CD4-positive, alpha-beta T cell (primary cell): ENCODE measurements around the gene C2orf76. TPM values are rescaled to one million over a fixed set of nuclear protein-coding genes. Genes with fewer than 3 reads are reported as not detected.

Source experiments
- ATAC-seq: fragments of 200-7000 bp; cut with Tn5 transposase; one replicate; pipeline ENCODE4 v1.10.0; 2022; ENCODE audit warnings: mild to moderate bottlenecking; ENCODE audit not compliant: poor library complexity
- CTCF ChIA-PET: fragments of 350-600 bp; sonication (Branson Sonifier 250); formaldehyde crosslinking; loops from one replicate; lab custom pipeline; 2021; ENCODE audit warnings: antibody characterized with exemption, inconsistent platforms; lab: Charles Lee
- POLR2A ChIA-PET: fragments of 350-600 bp; sonication (Branson Sonifier 250); formaldehyde crosslinking; loops from one replicate; lab custom pipeline; 2021; ENCODE audit warnings: antibody characterized with exemption, inconsistent platforms; lab: Charles Lee
- DNase-seq, 14 experiments: peaks; one replicate each; pipeline ENCODE4 v3.0.0-alpha.2; 2013 to 2020; ENCODE audit warnings: mixed read lengths in 2 of 14
- H3K27ac ChIP-seq, 2 donors: one replicate each; pipeline versions ENCODE4 v1.5.1 to v1.7.0; 2013; ENCODE audit warnings: low read length in 2 of 2, low read depth in 1 of 2, mild to moderate bottlenecking in 1 of 2
- H3K27me3 ChIP-seq, 2 experiments: 1 replicate in 1 of 2; 2 replicates in 1 of 2; pipeline versions ENCODE4 v1.6.1 to v1.7.0; 2013; ENCODE audit warnings: low read length in 2 of 2, control low read depth in 1 of 2, mild to moderate bottlenecking in 1 of 2, moderate library complexity in 1 of 2; ENCODE audit not compliant: insufficient read depth in 2 of 2, control insufficient read depth in 1 of 2
- H3K36me3 ChIP-seq: one replicate; pipeline ENCODE4 v1.6.1; 2013; ENCODE audit warnings: low read length, control low read depth; ENCODE audit not compliant: insufficient read depth
- H3K4me1 ChIP-seq: one replicate; pipeline ENCODE4 v1.6.1; 2013; ENCODE audit warnings: low read length, control low read depth; ENCODE audit not compliant: insufficient read depth
- H3K4me3 ChIP-seq: one replicate; pipeline ENCODE4 v1.5.1; 2013; ENCODE audit warnings: mild to moderate bottlenecking, low read length, moderate library complexity
- H3K9me3 ChIP-seq, 2 experiments: 1 replicate in 1 of 2; 2 replicates in 1 of 2; pipeline versions ENCODE4 v1.6.1 to v1.7.0; 2013; ENCODE audit warnings: low read length in 2 of 2, mild to moderate bottlenecking in 2 of 2, control low read depth in 1 of 2, moderate library complexity in 1 of 2; ENCODE audit not compliant: control insufficient read depth in 1 of 2, insufficient read depth in 1 of 2
- H3K27ac Mint-ChIP-seq: one replicate; pipeline ENCODE4 v1.8.0; 2020; ENCODE audit warnings: mixed read lengths
- H3K27me3 Mint-ChIP-seq: one replicate; pipeline ENCODE4 v1.8.0; 2021; ENCODE audit warnings: mixed read lengths
- H3K36me3 Mint-ChIP-seq: one replicate; pipeline ENCODE4 v1.8.0; 2021; ENCODE audit warnings: low read depth, mixed read lengths
- H3K4me1 Mint-ChIP-seq: one replicate; pipeline ENCODE4 v1.8.0; 2021; ENCODE audit warnings: low read depth, mixed read lengths
- H3K4me3 Mint-ChIP-seq: one replicate; pipeline ENCODE4 v1.8.0; 2020; ENCODE audit warnings: mild to moderate bottlenecking, mixed read lengths
- H3K9me3 Mint-ChIP-seq: one replicate; pipeline ENCODE4 v1.8.0; 2020; ENCODE audit warnings: mixed read lengths
- CTCF ChIP-seq: fragments of 200-600 bp; IDR thresholded peaks from one replicate; pipeline ENCODE4 v1.8.0; 2022; ENCODE audit warnings: antibody characterized with exemption, mild to moderate bottlenecking
- intact Hi-C, 2 experiments: fragments of 100-400 bp; cut with DNase I in 1 of 2; cut with micrococcal nuclease in 1 of 2; formaldehyde crosslinking; loops; one replicate each; pipeline versions ENCODE4 v1.15.1 to v1.9.0; 2023 to 2025; cut with DNase I, micrococcal nuclease
- total RNA-seq, 174 experiments: library from RNA in 2 of 174; stranded (reverse) in 2 of 174; gene quantifications; one replicate each; pipeline ENCODE4 v1.2.3 and lab custom pipeline; 2021 to 2026

Gene C2orf76
- total RNA-seq, 2 experiments from 2014 or later = 2.8 to 4.5 TPM

- ChIA-PET POLR2A (no interaction called here), CTCF (no interaction called here)
- H3K9me3 Mint-ChIP-seq = no peaks in the 10 kb centered on the region
- Histone ChIP-seq H3K36me3 (no peaks in the 10 kb centered on the region), H3K9me3 (no peaks in the 10 kb centered on the region), H3K4me3 (no peak overlapping the region), H3K27ac (no peak overlapping the region), H3K4me1 (no peaks in the 10 kb centered on the region), H3K27me3 (no peaks in the 10 kb centered on the region)
- H3K4me3 Mint-ChIP-seq = no peak overlapping the region
- no peaks in the 10 kb centered on the region for H3K27me3 Mint-ChIP-seq
- H3K36me3 Mint-ChIP-seq = no peaks in the 10 kb centered on the region
- DNase-seq (no peak), ATAC-seq (no peak)
- no peak for TF ChIP-seq CTCF
- no peaks in the 10 kb centered on the region for H3K4me1 Mint-ChIP-seq
- no peak overlapping the region for H3K27ac Mint-ChIP-seq
- intact Hi-C loops = no loop called here
Measured at GRCh38 chr2:119293900-119294299, 72.7 kb downstream of the C2orf76 start.

GRCh38 chr2:119293254-119293653, 73.4 kb downstream of the C2orf76 start:
- Mint-ChIP-seq H3K4me1 (no peaks in the 10 kb centered on the region), H3K9me3 (no peaks in the 10 kb centered on the region), H3K27me3 (no peaks in the 10 kb centered on the region), H3K27ac (no peak overlapping the region), H3K36me3 (no peaks in the 10 kb centered on the region), H3K4me3 (no peak overlapping the region)
- Histone ChIP-seq H3K27ac (no peak overlapping the region), H3K9me3 (no peaks in the 10 kb centered on the region), H3K36me3 (no peaks in the 10 kb centered on the region), H3K4me1 (no peaks in the 10 kb centered on the region), H3K4me3 (no peak overlapping the region), H3K27me3 (no peaks in the 10 kb centered on the region)
- POLR2A ChIA-PET = no interaction called here
- intact Hi-C loops = no loop called here
- DNase-seq = no peak
- ATAC-seq = no peak
- no peak for TF ChIP-seq CTCF
- CTCF ChIA-PET = no interaction called here

GRCh38 chr2:119292226-119292625, 74.4 kb downstream of the C2orf76 start:
- H3K4me1 ChIP-seq = no peaks in the 10 kb centered on the region
- no peak overlapping the region for H3K27ac ChIP-seq
- H3K4me3 Mint-ChIP-seq = no peak overlapping the region
- TF ChIP-seq CTCF = no peak
- intact Hi-C loops = no loop called here
- no peaks in the 10 kb centered on the region for H3K36me3 Mint-ChIP-seq
- no peak overlapping the region for H3K27ac Mint-ChIP-seq
- H3K27me3 Mint-ChIP-seq = no peaks in the 10 kb centered on the region
- ChIA-PET CTCF (interaction anchor here (1.2 to 2.3 kb wide), 3 partner anchors 9 to 409 kb away, joined by 3 to 9 read pairs (median 4); no protein-coding TSS in a partner anchor), POLR2A (no interaction called here)
- H3K9me3 Mint-ChIP-seq = no peaks in the 10 kb centered on the region
- H3K4me3 ChIP-seq = no peak overlapping the region
- no peaks in the 10 kb centered on the region for H3K27me3 ChIP-seq
- DNase-seq (no peak), ATAC-seq (no peak)
- no peaks in the 10 kb centered on the region for H3K36me3 ChIP-seq
- no peaks in the 10 kb centered on the region for H3K9me3 ChIP-seq
- H3K4me1 Mint-ChIP-seq = no peaks in the 10 kb centered on the region
